ENCODE measurements around the gene OR1E1.

DNA sequence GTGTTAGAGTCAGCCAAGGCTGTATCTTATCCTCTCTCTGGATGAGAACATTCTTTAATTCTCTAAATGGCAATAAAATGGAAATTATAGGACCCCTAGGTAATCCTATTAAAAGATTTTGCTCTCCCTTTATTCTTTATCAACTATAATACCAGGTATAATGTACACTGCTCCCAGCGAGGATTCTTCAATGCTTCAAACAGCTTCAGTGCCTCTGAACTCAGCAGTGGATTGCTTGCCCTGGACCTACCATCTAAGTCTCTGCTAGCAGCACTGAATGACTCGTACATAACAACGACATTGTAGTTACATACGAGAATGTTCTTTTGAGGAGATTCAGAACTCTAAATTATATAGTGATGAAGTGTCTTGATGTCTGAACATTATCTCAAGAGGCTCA lies 8.4 kb downstream of the OR1E1 start:
- TF ChIP-seq POLR2AphosphoS5 (IDR thresholded peaks at IDR 0.05; ENCODE audit: low read depth) (no peak), CREB1 (CRISPR knock-in tag; IDR thresholded peaks at IDR 0.05; ENCODE audit: low read depth) (no peak), EZH2phosphoT487 (IDR thresholded peaks at IDR 0.05; ENCODE audit: unreplicated experiment) (no peak), EZH2 (IDR thresholded peaks at IDR 0.05; ENCODE audit: low read depth, unreplicated experiment) (no peak), STAT1 (IDR thresholded peaks at IDR 0.05; ENCODE audit: unreplicated experiment) (no peak), JUNB (IDR thresholded peaks at IDR 0.05; ENCODE audit: unreplicated experiment) (no peak), NANOG (IDR thresholded peaks at IDR 0.05; ENCODE audit: borderline replicate concordance) (no peak), ZNF114 (CRISPR knock-in tag; IDR thresholded peaks at IDR 0.05) (no peak), ZNF331 (CRISPR knock-in tag; IDR thresholded peaks at IDR 0.05; ENCODE audit: low read depth) (no peak)
- TF ChIP-seq, protein P1, sequence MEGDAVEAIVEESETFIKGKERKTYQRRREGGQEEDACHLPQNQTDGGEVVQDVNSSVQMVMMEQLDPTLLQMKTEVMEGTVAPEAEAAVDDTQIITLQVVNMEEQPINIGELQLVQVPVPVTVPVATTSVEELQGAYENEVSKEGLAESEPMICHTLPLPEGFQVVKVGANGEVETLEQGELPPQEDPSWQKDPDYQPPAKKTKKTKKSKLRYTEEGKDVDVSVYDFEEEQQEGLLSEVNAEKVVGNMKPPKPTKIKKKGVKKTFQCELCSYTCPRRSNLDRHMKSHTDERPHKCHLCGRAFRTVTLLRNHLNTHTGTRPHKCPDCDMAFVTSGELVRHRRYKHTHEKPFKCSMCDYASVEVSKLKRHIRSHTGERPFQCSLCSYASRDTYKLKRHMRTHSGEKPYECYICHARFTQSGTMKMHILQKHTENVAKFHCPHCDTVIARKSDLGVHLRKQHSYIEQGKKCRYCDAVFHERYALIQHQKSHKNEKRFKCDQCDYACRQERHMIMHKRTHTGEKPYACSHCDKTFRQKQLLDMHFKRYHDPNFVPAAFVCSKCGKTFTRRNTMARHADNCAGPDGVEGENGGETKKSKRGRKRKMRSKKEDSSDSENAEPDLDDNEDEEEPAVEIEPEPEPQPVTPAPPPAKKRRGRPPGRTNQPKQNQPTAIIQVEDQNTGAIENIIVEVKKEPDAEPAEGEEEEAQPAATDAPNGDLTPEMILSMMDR (conservative IDR thresholded peaks at IDR 0.05; ENCODE audit: low read depth in 2 of 2), result no peak
- TF ChIP-seq, protein P2, sequence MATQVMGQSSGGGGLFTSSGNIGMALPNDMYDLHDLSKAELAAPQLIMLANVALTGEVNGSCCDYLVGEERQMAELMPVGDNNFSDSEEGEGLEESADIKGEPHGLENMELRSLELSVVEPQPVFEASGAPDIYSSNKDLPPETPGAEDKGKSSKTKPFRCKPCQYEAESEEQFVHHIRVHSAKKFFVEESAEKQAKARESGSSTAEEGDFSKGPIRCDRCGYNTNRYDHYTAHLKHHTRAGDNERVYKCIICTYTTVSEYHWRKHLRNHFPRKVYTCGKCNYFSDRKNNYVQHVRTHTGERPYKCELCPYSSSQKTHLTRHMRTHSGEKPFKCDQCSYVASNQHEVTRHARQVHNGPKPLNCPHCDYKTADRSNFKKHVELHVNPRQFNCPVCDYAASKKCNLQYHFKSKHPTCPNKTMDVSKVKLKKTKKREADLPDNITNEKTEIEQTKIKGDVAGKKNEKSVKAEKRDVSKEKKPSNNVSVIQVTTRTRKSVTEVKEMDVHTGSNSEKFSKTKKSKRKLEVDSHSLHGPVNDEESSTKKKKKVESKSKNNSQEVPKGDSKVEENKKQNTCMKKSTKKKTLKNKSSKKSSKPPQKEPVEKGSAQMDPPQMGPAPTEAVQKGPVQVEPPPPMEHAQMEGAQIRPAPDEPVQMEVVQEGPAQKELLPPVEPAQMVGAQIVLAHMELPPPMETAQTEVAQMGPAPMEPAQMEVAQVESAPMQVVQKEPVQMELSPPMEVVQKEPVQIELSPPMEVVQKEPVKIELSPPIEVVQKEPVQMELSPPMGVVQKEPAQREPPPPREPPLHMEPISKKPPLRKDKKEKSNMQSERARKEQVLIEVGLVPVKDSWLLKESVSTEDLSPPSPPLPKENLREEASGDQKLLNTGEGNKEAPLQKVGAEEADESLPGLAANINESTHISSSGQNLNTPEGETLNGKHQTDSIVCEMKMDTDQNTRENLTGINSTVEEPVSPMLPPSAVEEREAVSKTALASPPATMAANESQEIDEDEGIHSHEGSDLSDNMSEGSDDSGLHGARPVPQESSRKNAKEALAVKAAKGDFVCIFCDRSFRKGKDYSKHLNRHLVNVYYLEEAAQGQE (IDR thresholded peaks at IDR 0.05; ENCODE audit: unreplicated experiment), result no peak
- TF ChIP-seq, protein P3, sequence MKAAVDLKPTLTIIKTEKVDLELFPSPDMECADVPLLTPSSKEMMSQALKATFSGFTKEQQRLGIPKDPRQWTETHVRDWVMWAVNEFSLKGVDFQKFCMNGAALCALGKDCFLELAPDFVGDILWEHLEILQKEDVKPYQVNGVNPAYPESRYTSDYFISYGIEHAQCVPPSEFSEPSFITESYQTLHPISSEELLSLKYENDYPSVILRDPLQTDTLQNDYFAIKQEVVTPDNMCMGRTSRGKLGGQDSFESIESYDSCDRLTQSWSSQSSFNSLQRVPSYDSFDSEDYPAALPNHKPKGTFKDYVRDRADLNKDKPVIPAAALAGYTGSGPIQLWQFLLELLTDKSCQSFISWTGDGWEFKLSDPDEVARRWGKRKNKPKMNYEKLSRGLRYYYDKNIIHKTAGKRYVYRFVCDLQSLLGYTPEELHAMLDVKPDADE (IDR thresholded peaks at IDR 0.05), result no peak
- TF ChIP-seq, protein P4, sequence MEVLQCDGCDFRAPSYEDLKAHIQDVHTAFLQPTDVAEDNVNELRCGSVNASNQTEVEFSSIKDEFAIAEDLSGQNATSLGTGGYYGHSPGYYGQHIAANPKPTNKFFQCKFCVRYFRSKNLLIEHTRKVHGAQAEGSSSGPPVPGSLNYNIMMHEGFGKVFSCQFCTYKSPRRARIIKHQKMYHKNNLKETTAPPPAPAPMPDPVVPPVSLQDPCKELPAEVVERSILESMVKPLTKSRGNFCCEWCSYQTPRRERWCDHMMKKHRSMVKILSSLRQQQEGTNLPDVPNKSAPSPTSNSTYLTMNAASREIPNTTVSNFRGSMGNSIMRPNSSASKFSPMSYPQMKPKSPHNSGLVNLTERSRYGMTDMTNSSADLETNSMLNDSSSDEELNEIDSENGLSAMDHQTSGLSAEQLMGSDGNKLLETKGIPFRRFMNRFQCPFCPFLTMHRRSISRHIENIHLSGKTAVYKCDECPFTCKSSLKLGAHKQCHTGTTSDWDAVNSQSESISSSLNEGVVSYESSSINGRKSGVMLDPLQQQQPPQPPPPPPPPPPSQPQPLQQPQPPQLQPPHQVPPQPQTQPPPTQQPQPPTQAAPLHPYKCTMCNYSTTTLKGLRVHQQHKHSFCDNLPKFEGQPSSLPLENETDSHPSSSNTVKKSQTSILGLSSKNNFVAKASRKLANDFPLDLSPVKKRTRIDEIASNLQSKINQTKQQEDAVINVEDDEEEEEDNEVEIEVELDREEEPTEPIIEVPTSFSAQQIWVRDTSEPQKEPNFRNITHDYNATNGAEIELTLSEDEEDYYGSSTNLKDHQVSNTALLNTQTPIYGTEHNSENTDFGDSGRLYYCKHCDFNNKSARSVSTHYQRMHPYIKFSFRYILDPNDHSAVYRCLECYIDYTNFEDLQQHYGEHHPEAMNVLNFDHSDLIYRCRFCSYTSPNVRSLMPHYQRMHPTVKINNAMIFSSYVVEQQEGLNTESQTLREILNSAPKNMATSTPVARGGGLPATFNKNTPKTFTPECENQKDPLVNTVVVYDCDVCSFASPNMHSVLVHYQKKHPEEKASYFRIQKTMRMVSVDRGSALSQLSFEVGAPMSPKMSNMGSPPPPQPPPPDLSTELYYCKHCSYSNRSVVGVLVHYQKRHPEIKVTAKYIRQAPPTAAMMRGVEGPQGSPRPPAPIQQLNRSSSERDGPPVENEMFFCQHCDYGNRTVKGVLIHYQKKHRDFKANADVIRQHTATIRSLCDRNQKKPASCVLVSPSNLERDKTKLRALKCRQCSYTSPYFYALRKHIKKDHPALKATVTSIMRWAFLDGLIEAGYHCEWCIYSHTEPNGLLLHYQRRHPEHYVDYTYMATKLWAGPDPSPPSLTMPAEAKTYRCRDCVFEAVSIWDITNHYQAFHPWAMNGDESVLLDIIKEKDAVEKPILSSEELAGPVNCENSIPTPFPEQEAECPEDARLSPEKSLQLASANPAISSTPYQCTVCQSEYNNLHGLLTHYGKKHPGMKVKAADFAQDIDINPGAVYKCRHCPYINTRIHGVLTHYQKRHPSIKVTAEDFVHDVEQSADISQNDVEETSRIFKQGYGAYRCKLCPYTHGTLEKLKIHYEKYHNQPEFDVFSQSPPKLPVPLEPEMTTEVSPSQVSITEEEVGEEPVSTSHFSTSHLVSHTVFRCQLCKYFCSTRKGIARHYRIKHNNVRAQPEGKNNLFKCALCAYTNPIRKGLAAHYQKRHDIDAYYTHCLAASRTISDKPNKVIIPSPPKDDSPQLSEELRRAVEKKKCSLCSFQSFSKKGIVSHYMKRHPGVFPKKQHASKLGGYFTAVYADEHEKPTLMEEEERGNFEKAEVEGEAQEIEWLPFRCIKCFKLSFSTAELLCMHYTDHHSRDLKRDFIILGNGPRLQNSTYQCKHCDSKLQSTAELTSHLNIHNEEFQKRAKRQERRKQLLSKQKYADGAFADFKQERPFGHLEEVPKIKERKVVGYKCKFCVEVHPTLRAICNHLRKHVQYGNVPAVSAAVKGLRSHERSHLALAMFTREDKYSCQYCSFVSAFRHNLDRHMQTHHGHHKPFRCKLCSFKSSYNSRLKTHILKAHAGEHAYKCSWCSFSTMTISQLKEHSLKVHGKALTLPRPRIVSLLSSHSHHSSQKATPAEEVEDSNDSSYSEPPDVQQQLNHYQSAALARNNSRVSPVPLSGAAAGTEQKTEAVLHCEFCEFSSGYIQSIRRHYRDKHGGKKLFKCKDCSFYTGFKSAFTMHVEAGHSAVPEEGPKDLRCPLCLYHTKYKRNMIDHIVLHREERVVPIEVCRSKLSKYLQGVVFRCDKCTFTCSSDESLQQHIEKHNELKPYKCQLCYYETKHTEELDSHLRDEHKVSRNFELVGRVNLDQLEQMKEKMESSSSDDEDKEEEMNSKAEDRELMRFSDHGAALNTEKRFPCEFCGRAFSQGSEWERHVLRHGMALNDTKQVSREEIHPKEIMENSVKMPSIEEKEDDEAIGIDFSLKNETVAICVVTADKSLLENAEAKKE (CRISPR knock-in tag; IDR thresholded peaks at IDR 0.05), result no peak

Data from GM23338 (cell line).